GM18907 (cell line): Measurements from ENCODE around the gene PTPRN2.

Experiments
- ATAC-seq: cut with Tn5 transposase; IDR thresholded peaks from one replicate; pipeline ENCODE4 v1.9.1; 2021; ENCODE audit warnings: mild to moderate bottlenecking, moderate library complexity; ENCODE audit not compliant: unreplicated experiment

PTPRN2 gene

GRCh38 chr7:158068853-158069252 is 518.8 kb downstream of the PTPRN2 start:
- ATAC-seq: no peak

GRCh38 chr7:158067931-158068482 is 519.6 kb downstream of the PTPRN2 start:
- no peak for ATAC-seq

GRCh38 chr7:158067219-158067930 is 520.2 kb downstream of the PTPRN2 start:
- no peak for ATAC-seq

DNA sequence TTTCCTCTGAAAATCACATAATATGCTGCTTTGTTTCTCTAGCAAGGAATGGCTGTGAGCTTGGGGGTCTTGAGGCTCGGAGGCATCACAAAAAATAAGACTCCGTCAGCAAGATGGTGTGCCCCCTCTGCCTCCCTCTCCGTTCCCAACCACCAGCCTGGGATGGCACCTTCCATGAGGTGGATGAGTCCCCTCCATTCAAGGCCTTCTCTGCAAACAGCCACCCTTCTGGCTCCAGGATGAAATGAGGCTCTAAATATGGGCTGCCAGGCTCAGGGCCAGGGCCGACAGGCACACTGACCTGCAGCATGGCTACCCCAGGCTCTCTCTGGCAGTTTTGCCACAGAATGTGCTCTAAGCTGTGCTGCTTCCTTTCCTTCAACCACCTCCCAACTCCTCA is 521.5 kb downstream of the PTPRN2 start:
- no peak for ATAC-seq

- no peak for ATAC-seq
Observed at GRCh38 chr7:158065340-158065739, 522.3 kb downstream of the PTPRN2 start.

DNA sequence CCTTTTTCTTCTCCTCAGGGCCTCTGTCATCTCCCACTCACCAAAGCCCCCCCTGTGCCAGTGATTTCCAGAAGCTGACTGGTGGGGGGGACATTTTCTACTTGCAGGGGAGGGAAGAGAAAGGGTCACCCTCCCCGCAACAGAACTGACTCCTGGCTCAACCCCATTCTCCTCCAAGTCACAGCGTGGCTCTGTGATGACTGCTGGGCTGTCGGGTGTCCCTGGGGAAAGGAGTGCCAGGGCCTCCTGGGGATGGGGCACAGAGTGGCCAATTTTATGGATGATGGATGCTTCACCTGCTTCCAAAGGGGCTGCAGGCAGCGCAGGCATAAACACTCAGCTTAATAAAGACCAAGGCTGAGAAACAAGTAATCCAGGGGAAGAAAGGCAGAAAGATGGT is 523.0 kb downstream of the PTPRN2 start:
- no peak for ATAC-seq

DNA sequence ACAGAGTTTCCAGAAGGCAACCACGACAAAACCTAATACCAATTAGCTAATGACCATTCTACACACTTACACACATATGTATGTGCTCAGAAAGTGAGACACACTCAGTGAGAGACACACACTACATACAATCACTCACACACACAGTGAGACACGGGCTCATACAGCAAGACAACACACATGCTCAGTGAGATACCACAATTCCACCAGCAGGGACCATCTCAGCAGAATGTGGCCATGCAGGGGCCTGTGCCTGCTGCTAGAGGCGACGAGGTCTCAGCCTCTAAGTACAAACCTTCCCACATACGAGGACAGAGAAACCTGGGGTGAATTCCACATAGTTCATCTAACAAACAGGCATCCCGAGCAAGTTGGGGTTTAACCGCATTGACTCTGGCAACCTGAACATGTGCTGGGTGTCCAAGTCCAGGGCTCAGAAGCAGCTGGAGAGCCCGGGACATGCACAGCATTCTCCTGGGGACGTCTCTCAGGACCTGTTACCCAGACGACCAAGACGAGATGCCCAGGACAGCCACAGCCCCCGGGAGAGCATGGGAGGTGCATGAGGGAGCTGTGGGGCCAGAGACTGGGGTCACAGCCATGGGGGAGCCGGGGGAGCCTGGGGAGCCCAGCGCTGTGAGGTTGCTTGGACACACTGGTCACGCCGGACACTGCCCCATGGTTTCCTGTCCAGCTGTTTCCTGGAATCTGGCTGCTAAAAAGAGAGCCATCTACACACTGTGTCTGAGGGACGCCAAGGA is 523.6 kb downstream of the PTPRN2 start:
- ATAC-seq: no peak

DNA sequence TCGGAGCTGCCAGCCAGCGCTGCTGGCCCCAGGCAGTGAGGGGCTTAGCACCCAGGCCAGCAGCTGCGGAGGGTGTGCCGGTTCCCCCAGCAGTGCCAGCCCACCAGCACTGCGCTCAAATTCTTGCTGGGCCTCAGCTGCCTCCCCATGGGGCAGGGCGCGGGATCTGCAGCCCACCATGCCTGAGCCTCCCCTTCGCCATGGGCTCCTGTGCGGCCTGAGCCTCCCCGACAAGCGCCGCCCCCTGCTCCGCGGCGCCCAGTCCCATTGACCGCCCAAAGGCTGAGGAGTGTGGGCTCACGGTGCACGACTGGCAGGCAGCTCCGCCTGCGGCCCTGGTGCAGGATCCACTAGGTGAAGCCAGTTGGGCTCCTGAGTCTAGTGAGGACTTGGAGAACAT is 525.0 kb downstream of the PTPRN2 start:
- no peak for ATAC-seq

- no peak for ATAC-seq
Observed at GRCh38 chr7:158061884-158062656, 525.6 kb downstream of the PTPRN2 start.

DNA sequence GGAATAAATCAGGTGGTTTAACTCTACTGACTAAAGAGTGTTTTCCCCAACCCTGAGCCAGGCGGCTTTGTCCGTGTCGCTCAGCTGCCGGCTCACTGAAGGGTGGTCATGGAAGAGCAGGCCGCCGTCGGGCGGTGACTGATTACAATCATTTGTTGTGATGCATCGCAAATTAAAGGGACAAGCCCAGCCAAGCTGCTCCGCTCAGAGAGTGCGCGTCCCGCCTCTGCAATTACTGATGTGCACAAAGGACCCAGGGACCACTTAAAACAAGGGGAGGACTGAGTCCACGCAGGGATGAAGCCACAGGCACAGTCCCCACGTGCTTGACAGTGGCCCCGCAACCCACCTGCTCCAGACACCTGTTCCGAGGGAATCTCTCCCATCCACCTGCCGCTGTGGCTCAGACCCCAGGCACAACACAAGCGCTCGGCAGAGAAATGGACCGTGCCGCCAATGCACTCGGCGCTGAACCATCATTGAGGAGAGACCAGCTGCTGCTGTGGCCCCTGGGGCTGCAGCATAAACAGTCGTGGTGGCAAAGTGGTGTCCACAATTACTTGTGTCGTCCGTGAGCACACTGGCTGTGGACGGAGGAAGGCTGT is 526.5 kb downstream of the PTPRN2 start:
- ATAC-seq: no peak

GRCh38 chr7:158060216-158060615 is 527.4 kb downstream of the PTPRN2 start:
- no peak for ATAC-seq

- ATAC-seq: no peak
Observed at GRCh38 chr7:158057446-158057845, 530.2 kb downstream of the PTPRN2 start.

DNA sequence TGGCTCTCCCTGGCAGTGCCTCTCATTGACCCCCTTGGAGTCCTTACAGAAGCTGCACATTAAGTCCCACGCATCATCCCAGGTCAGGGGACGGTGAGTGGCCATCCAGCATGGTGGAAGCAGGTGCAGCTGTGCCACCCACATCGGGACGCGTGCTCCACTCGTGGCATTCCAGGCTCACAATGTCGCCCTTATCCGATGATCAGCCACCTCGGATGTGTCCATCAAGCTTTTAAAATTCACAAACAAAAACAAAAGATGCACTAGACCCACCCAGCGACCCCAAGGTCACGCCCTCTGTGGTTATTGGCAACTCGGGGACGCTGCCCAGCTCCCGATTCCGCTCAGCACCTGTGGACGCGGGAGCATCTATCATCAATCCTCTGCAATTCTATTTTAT is 530.9 kb downstream of the PTPRN2 start:
- ATAC-seq: no peak

DNA sequence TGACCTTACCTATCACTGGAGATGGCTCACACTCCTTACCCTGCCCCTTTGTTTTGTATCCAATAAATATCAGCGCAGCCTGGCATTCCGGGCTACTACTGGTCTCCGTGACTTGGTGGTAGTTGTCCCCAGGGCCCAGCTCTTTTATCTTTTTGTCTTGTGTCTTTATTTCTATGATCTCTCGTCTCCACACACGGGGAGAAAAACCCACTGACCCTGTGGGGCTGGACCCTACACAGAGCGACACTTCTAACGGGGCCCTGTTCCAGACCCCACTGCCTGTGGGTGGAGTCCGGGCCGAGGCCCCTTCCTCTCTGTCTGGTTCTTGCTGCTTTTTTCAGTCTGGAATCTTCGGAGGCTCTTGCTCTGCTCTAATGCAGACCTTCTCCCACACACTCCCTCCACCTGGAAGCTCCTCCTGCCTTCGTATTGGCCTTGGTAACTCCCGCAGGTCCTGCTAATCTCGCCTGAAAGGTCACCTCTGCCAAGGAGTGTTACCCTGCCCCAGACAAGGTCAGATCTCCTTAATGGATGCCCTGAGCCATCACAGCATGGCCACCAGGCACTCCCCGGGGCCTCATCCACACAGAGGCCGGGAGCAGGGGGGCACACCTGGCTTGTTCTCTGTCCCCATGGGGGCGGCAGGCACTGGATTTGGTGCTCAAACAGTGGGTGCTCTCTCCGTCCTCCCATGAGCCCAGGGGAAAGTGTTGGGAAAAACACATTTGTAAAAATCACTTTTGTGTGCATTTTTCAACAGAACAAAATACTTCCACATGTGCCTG is 531.7 kb downstream of the PTPRN2 start:
- ATAC-seq: no peak

DNA sequence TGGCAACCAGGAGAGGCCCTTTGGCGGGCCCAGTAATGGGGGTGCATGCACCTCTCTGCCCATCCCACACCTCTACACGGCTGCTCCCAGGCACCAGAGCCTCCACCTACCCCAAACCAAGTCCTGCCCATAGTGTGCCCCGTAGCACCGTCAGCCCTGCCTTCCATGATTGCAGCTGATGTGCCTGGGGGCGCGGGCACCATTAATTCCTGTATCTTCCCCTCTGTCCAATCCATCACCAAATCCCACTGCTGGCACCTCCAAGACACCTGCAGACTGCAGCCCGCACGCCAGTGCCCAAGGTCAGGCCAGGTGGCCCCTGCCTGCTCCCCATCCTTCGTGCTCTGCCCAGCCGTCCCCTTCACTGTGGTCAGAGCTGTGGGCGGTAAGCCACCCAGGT is 533.0 kb downstream of the PTPRN2 start:
- ATAC-seq: no peak

DNA sequence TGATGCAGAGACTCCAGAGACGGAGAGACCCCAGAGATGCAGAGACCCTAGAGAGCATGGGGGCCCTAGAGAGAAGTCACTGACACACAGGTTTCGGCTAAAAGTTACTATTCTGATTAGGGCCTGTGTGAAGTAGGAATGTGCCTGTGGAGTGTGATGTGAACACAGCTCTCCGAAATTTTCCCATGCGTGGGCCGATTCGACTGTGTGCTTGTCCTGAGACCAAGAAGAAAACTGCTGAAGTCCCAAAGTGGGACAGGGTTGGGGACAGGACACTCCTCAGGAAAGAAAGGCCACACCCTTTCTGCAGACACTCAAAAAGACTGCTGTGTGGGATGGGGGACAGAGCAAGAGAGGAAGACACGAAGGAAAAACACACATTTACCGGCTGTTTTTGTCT is 533.5 kb downstream of the PTPRN2 start:
- no peak for ATAC-seq

- no peak for ATAC-seq
Observed at GRCh38 chr7:158053183-158053915, 534.3 kb downstream of the PTPRN2 start.

DNA sequence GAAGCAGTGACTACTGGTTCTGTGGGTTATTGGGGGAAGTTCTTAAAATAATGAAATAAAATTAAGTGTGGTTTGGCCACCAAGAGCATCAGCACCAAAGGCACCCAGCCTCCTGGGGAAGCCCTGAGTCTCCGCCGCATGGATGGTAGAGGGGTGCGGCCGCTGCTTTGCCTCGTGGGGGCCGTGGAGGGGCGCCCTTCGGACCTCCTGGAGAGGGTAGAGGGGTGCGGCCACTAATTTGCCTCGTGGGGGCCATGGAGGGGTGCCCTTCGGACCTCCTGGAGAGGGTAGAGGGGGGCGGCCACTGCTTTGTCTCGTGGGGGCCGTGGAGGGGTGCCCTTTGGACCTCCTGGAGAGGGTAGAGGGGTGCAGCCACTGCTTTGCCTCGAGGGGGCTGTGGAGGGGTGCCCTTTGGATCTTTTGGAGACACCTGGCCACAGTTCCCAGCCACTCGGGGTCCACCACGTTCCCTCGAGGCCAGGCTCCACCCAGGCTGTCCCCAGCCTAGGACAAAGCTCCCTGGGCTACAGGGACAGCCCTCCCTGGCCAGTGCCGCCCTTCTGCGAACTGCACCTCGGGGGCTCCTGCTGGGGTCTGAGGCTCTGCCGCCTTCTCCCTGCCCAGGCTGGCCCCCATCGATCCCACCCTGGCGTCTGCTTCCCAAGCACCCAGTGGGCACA is 535.1 kb downstream of the PTPRN2 start:
- no peak for ATAC-seq

- ATAC-seq: no peak
Observed at GRCh38 chr7:158051776-158052175, 535.8 kb downstream of the PTPRN2 start.
